ENCODE data around the gene NFKB2. TPM values are rescaled to one million over a fixed set of nuclear protein-coding genes. Genes with fewer than 3 reads are reported as not detected.

NFKB2 gene
- total RNA-seq, 1 donor, result 16.2 TPM

DNA sequence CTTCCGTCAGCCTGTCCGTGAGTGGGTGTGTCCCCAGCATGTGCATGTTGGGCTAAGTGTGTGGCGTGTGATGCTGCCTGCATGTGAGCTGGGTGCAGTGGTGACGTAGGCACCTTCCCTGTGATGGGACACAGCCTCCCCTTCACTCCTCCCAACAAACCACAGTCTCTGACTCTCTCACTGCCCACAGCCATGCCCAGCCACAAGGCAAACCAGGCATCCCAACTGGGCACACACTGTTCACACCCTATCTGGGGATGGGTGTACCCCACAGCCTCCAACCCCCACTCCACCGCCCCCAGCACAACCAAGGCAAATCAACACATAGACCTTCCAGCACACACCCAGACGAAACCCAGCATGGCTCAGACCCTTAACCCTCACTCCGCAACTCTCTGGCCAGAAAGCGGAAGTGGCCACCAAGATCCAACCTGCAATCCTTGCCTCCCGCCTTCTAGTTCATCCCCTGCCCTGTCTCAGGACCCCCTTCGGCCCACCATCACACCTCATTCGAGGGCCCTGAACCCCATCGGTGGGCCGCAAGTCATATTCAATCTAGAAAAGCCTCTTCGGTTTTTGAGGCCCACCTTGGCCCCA lies 12.7 kb downstream of the NFKB2 start:
- H3K4me3 ChIP-seq (ENCODE audit: low read depth, low read length), result peak overlapping the region; percentile 47
- DNase-seq (ENCODE audit: low read depth), result no peak
- TF ChIP-seq, protein P1, sequence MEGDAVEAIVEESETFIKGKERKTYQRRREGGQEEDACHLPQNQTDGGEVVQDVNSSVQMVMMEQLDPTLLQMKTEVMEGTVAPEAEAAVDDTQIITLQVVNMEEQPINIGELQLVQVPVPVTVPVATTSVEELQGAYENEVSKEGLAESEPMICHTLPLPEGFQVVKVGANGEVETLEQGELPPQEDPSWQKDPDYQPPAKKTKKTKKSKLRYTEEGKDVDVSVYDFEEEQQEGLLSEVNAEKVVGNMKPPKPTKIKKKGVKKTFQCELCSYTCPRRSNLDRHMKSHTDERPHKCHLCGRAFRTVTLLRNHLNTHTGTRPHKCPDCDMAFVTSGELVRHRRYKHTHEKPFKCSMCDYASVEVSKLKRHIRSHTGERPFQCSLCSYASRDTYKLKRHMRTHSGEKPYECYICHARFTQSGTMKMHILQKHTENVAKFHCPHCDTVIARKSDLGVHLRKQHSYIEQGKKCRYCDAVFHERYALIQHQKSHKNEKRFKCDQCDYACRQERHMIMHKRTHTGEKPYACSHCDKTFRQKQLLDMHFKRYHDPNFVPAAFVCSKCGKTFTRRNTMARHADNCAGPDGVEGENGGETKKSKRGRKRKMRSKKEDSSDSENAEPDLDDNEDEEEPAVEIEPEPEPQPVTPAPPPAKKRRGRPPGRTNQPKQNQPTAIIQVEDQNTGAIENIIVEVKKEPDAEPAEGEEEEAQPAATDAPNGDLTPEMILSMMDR (IDR thresholded peaks at IDR 0.05; ENCODE audit: insufficient read depth, low read length), result no peak

DNA sequence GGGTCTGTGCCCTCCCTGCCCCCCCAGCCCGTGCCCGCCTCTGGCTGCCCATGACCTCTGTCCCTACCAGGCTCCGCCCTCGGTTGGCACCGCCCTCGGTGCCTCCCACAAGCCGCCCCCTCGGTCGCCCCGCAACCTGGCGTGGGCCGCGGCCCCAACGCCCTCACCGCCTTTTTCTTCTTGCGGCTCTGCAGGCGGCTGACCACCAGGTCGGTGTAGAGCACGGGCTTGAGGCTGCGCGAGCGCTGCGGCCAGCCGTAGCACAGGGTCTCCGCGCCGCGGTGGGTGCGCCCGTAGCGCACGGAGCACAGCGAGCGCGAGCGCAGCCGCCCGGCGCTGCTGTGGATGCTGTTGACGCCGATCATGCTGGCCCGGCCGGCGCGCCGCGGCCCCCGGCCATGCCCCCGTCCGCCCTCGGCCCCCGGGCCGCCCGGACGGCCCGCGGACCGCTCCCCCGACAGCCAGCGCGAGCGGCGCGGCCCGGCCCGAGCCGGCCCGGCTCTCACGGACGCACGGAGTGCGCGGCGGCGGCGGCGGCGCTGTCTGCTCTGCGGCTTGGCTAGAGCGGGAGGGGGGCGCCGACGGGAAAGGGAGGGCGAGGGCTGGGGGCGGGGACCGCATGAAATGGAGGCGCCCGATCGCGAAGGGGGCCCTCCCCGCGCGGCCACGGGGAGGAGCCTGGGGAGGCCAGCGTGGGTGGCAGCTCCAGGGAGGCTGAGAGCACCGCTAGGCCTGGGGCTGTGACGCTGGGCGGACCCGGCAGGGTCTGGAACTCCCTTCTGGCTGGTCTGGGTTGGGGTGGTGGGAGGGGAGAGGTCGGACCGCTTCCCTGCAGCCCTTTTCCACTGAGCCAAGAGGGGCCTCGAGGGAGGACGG lies 13.5 kb downstream of the NFKB2 start:
- peak overlapping the region; percentile 47 for H3K4me3 ChIP-seq (ENCODE audit: low read depth, low read length)
- TF ChIP-seq, protein P1 (IDR thresholded peaks at IDR 0.05; ENCODE audit: insufficient read depth, low read length), result no peak
- no peak for DNase-seq (ENCODE audit: low read depth)

DNA sequence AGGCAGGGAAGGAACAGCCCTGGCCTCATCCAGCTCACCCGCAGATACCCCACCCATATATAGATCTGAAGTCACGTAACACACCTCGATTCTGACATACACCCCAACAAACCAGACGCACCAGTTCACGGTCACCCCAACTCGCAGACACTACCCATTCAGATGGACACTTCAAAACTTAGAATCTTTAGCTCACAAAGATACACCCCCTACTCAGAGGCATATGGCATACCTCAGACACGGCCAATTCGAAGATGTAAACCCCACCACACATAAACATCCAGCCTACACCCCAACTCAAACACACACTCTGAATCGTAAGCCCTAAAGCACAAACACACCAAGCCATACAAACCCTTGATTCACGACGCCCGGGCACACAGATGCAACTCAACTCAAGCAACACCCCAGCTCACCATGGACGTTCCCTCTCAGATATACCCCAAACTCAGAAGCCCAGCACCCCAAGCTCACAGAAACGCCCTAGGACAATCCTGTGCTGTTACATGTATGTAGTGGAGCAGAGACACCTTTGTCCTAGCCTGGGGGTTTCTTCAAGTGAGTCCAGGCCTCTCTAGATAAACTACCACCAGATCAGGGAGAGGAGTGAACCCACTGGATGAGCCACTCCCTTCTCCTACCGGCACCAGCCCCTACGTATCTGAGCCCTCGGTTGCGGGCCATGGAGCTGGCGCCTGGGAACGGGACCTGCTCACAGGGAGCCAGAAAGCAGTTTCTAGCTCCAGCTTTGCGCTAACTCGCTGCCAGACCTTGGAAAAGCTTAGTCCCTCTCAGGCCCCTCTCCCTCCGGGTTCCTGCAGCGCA lies 14.3 kb downstream of the NFKB2 start:
- TF ChIP-seq, protein P1 (IDR thresholded peaks at IDR 0.05; ENCODE audit: insufficient read depth, low read length), result no peak
- H3K4me3 ChIP-seq (ENCODE audit: low read depth, low read length), result peak overlapping the region; percentile 25
- DNase-seq (ENCODE audit: low read depth), result no peak

DNA sequence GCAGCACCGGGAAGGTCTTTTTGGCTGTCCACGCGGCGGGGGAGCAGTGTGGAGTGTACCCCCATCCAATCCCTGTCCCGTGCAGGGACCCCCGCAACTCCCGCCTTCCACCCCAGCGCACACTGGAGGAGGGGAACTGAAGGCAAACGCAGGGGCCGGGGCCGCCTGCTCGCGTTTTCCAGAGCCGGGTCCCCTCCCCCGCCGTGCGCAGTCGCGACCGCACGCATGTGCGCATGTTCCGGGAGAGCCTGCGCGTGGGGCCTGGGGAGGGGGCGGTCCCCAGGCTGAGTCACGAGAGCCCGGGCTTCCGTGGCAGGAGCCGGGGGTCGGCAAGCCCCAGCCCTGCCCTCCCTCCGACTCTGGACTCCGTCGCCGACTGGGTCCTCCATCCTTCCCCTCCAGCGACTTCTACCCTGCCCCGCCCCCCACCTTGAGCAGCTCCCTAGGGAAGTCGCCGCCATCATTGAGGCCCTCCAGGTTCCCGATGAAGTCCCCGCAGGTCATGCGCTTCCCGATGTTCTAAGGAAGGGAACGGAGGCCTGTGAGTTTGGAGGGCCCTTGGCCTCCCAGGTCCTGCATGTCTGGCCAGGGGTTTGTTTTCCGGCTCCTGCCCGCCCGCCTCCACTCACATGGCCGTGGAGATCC lies 15.0 kb downstream of the NFKB2 start:
- no peak for DNase-seq (ENCODE audit: low read depth)
- peak overlapping the region; percentile 28 for H3K4me3 ChIP-seq (ENCODE audit: low read depth, low read length)
- TF ChIP-seq, protein P1 (IDR thresholded peaks at IDR 0.05; ENCODE audit: insufficient read depth, low read length), result no peak

DNA sequence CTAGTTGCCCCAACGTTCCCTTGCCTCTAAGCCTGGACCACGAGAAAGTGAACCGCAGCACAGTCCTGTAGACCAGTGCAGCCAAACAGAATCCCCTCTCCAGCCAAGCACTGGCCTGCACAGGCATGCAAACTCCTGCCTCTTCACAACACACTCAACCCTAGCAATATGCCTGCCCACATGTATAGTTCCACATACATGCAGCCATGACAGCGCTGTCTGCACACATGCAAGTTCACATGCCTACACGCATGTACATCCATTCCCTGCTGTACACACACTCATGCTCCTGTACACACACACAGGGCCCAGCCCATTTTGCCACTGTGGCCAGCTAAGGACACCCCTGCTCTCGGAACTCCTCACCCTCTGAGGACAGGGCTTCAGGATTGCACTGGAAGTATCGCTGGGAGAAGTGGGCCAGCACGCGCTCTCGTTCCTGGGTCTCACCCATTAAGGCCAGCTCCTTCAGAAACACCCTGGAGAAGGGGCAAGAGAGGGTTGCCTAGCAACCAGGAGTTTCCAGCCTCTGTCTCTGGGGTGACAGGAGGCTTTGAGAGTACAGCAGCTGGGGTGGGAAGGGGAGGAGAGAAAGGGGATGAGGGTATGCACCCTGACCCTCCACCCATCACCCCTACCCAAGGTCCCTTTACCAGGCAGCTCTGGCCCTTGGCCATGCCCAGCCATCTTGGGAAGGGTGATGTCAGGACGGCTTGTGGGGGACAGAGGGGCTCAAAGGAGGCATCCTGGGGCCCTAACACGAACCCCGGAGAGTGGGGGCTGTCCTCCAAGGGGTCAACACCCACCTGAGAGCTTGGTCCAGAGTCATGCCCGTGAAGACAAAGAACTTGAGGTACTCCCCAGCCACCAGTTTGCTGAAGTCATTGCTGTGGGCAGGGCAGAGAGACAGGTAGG lies 16.1 kb downstream of the NFKB2 start:
- TF ChIP-seq, protein P1 (IDR thresholded peaks at IDR 0.05; ENCODE audit: insufficient read depth, low read length), result no peak
- H3K4me3 ChIP-seq (ENCODE audit: low read depth, low read length), result no peak overlapping the region
- DNase-seq (ENCODE audit: low read depth), result no peak
